Astrocyte of the cerebellum (primary cell): ENCODE results near the gene FAM32A.

Source experiments
- DNase-seq: peaks from one replicate; pipeline ENCODE4 v3.0.0-alpha.2; 2011; ENCODE audit warnings: low read depth
- H3K4me3 ChIP-seq: 2 replicates; pipeline ENCODE4 v1.5.1; 2011; ENCODE audit warnings: mild to moderate bottlenecking, low read depth, low read length, moderate library complexity
- in situ Hi-C: cut with HindIII; loops from 2 replicates; pipeline ENCODE4 v1.10.0; 2017; ENCODE audit warnings: low sequenced_read_pairs
- TF ChIP-seq, protein P1 (sequence below): IDR thresholded peaks from 2 replicates; pipeline ENCODE4 v1.5.1; 2012; ENCODE audit warnings: low read length, low read depth, moderate library complexity, mild to moderate bottlenecking; ENCODE audit errors: missing control alignments

Gene FAM32A

DNA sequence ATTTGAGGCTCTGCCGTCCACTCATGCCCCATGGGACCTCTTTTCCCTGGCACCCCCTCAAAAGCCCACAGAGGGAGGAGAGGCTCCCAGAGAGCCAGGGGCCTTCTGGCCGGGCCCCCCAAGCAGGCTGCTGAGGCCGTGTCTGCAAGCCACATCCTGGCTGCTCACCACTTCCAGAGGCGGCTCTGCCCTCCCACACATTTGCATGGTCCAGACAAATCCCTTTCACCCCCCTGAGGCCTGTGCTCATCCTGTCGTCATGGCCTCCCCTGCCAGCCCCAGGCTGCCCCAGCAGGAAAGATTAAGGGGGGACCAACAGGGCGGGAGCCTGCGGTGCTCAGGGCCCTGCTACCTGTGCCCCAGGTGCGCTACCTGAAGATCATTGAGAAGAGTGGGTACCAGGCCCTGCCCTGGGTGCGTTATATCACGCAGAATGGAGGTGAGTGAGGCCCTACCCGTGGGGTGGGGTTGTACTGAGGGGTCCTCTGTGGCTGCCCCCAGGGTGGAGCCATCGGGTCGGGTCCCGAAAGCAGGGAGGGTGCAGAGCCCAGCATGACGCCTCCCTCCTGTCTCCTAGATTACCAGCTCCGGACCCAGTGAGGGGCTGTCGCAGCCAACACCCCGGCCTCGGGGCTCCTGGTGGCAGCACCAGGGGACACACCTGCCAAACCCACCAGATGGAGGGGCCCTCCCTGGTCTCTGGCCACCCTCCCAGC lies 48.8 kb downstream of the FAM32A start:
- in situ Hi-C loops: no loop called here
- TF ChIP-seq, protein P1, sequence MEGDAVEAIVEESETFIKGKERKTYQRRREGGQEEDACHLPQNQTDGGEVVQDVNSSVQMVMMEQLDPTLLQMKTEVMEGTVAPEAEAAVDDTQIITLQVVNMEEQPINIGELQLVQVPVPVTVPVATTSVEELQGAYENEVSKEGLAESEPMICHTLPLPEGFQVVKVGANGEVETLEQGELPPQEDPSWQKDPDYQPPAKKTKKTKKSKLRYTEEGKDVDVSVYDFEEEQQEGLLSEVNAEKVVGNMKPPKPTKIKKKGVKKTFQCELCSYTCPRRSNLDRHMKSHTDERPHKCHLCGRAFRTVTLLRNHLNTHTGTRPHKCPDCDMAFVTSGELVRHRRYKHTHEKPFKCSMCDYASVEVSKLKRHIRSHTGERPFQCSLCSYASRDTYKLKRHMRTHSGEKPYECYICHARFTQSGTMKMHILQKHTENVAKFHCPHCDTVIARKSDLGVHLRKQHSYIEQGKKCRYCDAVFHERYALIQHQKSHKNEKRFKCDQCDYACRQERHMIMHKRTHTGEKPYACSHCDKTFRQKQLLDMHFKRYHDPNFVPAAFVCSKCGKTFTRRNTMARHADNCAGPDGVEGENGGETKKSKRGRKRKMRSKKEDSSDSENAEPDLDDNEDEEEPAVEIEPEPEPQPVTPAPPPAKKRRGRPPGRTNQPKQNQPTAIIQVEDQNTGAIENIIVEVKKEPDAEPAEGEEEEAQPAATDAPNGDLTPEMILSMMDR: no peak
- no peak overlapping the region for H3K4me3 ChIP-seq
- no peak for DNase-seq

DNA sequence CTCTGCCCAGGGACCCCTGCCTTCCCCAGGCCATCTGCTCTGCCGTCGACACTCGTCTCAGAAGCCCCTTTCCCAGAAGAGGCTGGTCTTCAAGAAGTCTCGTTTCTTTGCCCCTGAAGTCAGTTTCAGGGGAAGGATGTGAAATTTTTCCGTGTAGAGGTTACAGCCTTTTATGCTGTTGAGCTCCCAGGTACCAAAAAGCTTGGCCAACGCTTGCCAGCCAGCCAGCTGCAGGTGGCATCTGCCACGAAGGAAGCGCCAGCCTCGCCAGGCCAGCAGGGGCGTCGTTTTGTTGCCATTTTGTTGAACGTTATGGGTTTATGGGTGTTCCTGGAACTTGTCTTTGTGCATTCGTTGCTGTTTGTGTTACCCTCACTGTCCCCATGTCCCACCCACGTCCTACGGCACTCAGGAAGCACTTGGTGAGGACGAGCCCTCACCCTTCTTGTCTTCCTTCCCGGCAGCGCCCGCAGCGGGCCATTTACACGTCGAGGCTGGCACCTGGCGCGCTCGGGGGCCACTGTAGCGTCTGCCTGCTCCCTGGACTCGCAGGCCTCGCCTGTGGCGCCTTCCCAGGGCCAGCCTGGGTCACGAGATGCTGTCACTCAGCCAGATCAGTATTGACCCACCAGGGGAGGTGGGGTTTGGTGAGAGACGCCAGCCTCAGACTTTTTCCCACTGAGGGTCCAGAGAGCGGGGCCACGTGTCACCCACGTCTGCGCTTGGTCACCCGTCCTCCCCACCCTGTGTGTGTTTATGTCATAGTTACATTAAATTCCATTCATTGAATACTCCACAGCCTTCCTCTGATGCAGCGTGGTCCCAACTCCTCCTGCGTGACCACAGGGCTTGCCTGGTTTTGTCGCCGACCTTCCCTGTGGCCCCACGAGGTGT lies 49.6 kb downstream of the FAM32A start:
- in situ Hi-C loops: no loop called here
- TF ChIP-seq, protein P1: no peak
- no peak overlapping the region for H3K4me3 ChIP-seq
- DNase-seq: no peak

DNA sequence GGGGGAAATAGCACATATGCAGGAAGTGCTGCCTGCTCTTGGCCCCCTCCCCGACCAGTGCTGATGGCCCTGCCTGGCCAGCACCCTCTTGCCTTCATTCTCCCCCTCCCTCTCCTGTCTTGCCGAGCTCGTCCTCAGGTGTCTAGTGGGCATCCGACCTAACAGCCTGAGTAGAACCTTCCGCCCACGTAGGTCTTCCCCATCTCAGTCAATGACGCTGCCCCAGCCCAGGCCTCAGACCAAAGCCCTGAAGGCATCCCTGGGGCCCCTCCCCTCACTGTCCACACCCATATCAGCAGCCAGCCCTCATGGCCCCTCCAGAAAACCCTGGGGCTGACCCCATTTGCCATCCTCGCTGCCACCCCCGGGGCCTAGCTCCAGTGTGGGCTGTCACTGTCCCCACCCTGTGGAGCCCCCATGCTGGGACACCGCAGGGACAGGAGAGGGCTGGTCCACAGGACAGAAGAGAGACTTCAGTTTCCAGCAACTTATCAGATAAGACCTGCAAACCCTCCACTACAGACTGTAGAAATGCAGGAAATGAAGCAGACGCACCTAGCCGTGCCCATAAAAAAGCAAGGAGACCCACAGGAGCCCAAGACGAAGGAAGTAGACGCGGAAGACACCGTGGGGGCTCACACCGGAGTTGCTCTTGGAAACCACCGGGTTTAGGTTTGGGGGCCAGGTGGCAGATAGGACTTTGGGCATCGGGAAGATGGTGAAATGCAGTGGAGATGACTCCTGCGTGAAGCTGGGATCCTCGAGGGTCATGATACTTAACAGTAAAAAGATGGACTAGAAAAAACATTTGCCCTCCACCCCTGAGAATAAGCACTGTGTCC lies 50.8 kb downstream of the FAM32A start:
- in situ Hi-C loops: no loop called here
- no peak overlapping the region for H3K4me3 ChIP-seq
- DNase-seq: no peak
- TF ChIP-seq, protein P1: no peak
